ENCODE data around the gene CYB561D1.

DNA sequence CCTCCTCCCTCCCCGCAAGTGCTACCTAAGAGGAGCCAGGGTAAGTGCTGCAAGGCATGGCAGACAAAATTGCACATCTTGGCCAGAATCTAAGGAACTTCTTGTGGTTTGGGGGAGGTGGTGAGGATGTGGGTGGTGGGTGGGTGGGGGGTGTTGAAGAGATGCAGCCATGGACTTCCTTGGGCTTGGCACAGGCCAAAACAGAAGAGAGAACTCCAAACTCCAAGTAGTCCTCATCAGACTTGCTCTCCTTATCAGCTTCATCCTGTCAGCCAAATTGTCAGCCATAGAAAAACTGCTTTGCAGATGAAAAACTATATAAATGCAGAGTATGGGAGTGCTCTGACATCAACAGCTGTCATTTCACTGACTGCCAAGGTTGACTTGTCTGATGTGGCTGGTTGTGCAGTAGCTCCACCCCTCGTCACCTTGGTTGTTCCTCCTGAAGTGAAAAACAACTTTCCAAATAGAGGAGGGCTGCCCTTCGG is 8.5 kb downstream of the CYB561D1 start:
- TF ChIP-seq, protein P1, sequence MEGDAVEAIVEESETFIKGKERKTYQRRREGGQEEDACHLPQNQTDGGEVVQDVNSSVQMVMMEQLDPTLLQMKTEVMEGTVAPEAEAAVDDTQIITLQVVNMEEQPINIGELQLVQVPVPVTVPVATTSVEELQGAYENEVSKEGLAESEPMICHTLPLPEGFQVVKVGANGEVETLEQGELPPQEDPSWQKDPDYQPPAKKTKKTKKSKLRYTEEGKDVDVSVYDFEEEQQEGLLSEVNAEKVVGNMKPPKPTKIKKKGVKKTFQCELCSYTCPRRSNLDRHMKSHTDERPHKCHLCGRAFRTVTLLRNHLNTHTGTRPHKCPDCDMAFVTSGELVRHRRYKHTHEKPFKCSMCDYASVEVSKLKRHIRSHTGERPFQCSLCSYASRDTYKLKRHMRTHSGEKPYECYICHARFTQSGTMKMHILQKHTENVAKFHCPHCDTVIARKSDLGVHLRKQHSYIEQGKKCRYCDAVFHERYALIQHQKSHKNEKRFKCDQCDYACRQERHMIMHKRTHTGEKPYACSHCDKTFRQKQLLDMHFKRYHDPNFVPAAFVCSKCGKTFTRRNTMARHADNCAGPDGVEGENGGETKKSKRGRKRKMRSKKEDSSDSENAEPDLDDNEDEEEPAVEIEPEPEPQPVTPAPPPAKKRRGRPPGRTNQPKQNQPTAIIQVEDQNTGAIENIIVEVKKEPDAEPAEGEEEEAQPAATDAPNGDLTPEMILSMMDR (conservative IDR thresholded peaks at IDR 0.05; ENCODE audit: low read length): no peak
- TF ChIP-seq EZH2phosphoT487 (IDR thresholded peaks at IDR 0.05; ENCODE audit: borderline replicate concordance): no peak

Data from Loucy (cell line).